SU-DHL-6 (cell line): ENCODE measurements around the gene ATOSA.

Experiments used
- EZH2phosphoT487 ChIP-seq: fragments of 200-600 bp; sonication (generic), shearing (Covaris generic); conservative IDR thresholded peaks from 2 replicates; pipeline ENCODE4 v1.6.1; 2018; ENCODE audit warnings: mild to moderate bottlenecking, antibody characterized with exemption, low read length, moderate library complexity, mixed read lengths
- TF ChIP-seq, protein P1 (sequence below): fragments of 200-600 bp; sonication (generic); IDR thresholded peaks from one replicate; pipeline ENCODE4 v1.5.1; 2017; ENCODE audit warnings: antibody characterized with exemption, mild to moderate bottlenecking, low read length, moderate library complexity; ENCODE audit not compliant: insufficient read depth, poor library complexity, severe bottlenecking

- TF ChIP-seq, protein P1, sequence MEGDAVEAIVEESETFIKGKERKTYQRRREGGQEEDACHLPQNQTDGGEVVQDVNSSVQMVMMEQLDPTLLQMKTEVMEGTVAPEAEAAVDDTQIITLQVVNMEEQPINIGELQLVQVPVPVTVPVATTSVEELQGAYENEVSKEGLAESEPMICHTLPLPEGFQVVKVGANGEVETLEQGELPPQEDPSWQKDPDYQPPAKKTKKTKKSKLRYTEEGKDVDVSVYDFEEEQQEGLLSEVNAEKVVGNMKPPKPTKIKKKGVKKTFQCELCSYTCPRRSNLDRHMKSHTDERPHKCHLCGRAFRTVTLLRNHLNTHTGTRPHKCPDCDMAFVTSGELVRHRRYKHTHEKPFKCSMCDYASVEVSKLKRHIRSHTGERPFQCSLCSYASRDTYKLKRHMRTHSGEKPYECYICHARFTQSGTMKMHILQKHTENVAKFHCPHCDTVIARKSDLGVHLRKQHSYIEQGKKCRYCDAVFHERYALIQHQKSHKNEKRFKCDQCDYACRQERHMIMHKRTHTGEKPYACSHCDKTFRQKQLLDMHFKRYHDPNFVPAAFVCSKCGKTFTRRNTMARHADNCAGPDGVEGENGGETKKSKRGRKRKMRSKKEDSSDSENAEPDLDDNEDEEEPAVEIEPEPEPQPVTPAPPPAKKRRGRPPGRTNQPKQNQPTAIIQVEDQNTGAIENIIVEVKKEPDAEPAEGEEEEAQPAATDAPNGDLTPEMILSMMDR = no peak
- TF ChIP-seq EZH2phosphoT487 = no peak
Observed at GRCh38 chr15:52709187-52709981, 30.2 kb upstream of the ATOSA start.
